ENCODE data around the gene RGPD3. TPM values are rescaled to one million over a fixed set of nuclear protein-coding genes. Genes with fewer than 3 reads are reported as not detected.

The RGPD3 gene
- total and polyA plus RNA-seq, 2 experiments from 2014 or later, result 0.08 to 0.28 TPM

DNA sequence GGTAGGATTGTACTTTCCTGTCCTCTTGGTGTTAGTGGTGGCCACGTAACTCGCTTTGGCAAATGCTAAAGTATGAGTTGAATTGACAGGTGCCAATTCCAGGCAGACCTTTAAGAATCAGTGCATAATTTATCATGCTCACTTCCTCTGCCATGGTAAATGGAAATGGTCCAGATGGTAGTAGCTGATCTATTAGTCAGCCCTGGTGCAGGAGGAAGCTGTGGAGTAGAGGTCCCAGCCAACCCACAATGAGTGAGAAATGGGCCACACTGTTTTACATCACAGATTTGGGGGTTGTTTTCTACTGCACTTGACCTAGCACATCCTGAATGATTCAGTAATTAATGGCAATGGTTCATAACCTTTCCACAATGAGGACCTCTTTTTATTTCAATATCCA, 104.4 kb downstream of the RGPD3 start:
- H3K27me3 Mint-ChIP-seq (ENCODE audit: insufficient read depth, low read depth, poor library complexity), result no peaks in the 10 kb centered on the region
- H3F3A ChIP-seq (replicated peaks; ENCODE audit: low read depth), result no peaks in the 10 kb centered on the region
- no peaks in the 10 kb centered on the region for H3K79me2 ChIP-seq (replicated peaks; ENCODE audit: insufficient read depth)
- no peaks in the 10 kb centered on the region for H3K36me3 Mint-ChIP-seq (ENCODE audit: low read depth)
- peaks cover 6% of the 10 kb centered on the region; the same call in 1 of the 2 replicates for H3K4me1 ChIP-seq (ENCODE audit: insufficient read depth)
- peaks cover 2% of the 10 kb centered on the region; the same call in 1 of the 3 replicates for H3K9me3 Mint-ChIP-seq
- DNase-seq (ENCODE audit: low spot score), result no peak
- no peaks in the 10 kb centered on the region for H3K27me3 ChIP-seq (ENCODE audit: insufficient read depth)
- no peak overlapping the region for H3K4me3 ChIP-seq
- no peak overlapping the region for H3K27ac ChIP-seq (ENCODE audit: low read depth)
- no peak overlapping the region for H3K4me3 Mint-ChIP-seq
- H3K36me3 ChIP-seq (ENCODE audit: insufficient read depth), result 0 out of 2 replicates have a peak, but pooled peaks cover 4% of the 10 kb centered on the region
- no peak overlapping the region for H3K27ac Mint-ChIP-seq
- peaks cover 8% of the 10 kb centered on the region; the same call in 2 of the 3 replicates for H3K4me1 Mint-ChIP-seq
- no peak for ATAC-seq
- H3K9me2 ChIP-seq (ENCODE audit: insufficient read depth), result no peaks in the 10 kb centered on the region
- no peak overlapping the region for H3K4me2 ChIP-seq
- no peaks in the 10 kb centered on the region for H4K20me1 ChIP-seq (replicated peaks; ENCODE audit: insufficient read depth)
- H2AFZ ChIP-seq, result no peak overlapping the region
- no peak for TF ChIP-seq CREB1 (CRISPR knock-in tag; IDR thresholded peaks at IDR 0.05; ENCODE audit: low read depth)
- no peak for TF ChIP-seq EZH2 (IDR thresholded peaks at IDR 0.05; ENCODE audit: low read depth, unreplicated experiment)
- TF ChIP-seq ZNF331 (CRISPR knock-in tag; IDR thresholded peaks at IDR 0.05; ENCODE audit: low read depth), result no peak
- TF ChIP-seq, protein P1, sequence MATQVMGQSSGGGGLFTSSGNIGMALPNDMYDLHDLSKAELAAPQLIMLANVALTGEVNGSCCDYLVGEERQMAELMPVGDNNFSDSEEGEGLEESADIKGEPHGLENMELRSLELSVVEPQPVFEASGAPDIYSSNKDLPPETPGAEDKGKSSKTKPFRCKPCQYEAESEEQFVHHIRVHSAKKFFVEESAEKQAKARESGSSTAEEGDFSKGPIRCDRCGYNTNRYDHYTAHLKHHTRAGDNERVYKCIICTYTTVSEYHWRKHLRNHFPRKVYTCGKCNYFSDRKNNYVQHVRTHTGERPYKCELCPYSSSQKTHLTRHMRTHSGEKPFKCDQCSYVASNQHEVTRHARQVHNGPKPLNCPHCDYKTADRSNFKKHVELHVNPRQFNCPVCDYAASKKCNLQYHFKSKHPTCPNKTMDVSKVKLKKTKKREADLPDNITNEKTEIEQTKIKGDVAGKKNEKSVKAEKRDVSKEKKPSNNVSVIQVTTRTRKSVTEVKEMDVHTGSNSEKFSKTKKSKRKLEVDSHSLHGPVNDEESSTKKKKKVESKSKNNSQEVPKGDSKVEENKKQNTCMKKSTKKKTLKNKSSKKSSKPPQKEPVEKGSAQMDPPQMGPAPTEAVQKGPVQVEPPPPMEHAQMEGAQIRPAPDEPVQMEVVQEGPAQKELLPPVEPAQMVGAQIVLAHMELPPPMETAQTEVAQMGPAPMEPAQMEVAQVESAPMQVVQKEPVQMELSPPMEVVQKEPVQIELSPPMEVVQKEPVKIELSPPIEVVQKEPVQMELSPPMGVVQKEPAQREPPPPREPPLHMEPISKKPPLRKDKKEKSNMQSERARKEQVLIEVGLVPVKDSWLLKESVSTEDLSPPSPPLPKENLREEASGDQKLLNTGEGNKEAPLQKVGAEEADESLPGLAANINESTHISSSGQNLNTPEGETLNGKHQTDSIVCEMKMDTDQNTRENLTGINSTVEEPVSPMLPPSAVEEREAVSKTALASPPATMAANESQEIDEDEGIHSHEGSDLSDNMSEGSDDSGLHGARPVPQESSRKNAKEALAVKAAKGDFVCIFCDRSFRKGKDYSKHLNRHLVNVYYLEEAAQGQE (IDR thresholded peaks at IDR 0.05; ENCODE audit: unreplicated experiment), result no peak
- TF ChIP-seq, protein P2, sequence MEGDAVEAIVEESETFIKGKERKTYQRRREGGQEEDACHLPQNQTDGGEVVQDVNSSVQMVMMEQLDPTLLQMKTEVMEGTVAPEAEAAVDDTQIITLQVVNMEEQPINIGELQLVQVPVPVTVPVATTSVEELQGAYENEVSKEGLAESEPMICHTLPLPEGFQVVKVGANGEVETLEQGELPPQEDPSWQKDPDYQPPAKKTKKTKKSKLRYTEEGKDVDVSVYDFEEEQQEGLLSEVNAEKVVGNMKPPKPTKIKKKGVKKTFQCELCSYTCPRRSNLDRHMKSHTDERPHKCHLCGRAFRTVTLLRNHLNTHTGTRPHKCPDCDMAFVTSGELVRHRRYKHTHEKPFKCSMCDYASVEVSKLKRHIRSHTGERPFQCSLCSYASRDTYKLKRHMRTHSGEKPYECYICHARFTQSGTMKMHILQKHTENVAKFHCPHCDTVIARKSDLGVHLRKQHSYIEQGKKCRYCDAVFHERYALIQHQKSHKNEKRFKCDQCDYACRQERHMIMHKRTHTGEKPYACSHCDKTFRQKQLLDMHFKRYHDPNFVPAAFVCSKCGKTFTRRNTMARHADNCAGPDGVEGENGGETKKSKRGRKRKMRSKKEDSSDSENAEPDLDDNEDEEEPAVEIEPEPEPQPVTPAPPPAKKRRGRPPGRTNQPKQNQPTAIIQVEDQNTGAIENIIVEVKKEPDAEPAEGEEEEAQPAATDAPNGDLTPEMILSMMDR (conservative IDR thresholded peaks at IDR 0.05; ENCODE audit: low read depth in 2 of 2), result no peak
- TF ChIP-seq, protein P3, sequence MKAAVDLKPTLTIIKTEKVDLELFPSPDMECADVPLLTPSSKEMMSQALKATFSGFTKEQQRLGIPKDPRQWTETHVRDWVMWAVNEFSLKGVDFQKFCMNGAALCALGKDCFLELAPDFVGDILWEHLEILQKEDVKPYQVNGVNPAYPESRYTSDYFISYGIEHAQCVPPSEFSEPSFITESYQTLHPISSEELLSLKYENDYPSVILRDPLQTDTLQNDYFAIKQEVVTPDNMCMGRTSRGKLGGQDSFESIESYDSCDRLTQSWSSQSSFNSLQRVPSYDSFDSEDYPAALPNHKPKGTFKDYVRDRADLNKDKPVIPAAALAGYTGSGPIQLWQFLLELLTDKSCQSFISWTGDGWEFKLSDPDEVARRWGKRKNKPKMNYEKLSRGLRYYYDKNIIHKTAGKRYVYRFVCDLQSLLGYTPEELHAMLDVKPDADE (IDR thresholded peaks at IDR 0.05), result no peak
- TF ChIP-seq, protein P4, sequence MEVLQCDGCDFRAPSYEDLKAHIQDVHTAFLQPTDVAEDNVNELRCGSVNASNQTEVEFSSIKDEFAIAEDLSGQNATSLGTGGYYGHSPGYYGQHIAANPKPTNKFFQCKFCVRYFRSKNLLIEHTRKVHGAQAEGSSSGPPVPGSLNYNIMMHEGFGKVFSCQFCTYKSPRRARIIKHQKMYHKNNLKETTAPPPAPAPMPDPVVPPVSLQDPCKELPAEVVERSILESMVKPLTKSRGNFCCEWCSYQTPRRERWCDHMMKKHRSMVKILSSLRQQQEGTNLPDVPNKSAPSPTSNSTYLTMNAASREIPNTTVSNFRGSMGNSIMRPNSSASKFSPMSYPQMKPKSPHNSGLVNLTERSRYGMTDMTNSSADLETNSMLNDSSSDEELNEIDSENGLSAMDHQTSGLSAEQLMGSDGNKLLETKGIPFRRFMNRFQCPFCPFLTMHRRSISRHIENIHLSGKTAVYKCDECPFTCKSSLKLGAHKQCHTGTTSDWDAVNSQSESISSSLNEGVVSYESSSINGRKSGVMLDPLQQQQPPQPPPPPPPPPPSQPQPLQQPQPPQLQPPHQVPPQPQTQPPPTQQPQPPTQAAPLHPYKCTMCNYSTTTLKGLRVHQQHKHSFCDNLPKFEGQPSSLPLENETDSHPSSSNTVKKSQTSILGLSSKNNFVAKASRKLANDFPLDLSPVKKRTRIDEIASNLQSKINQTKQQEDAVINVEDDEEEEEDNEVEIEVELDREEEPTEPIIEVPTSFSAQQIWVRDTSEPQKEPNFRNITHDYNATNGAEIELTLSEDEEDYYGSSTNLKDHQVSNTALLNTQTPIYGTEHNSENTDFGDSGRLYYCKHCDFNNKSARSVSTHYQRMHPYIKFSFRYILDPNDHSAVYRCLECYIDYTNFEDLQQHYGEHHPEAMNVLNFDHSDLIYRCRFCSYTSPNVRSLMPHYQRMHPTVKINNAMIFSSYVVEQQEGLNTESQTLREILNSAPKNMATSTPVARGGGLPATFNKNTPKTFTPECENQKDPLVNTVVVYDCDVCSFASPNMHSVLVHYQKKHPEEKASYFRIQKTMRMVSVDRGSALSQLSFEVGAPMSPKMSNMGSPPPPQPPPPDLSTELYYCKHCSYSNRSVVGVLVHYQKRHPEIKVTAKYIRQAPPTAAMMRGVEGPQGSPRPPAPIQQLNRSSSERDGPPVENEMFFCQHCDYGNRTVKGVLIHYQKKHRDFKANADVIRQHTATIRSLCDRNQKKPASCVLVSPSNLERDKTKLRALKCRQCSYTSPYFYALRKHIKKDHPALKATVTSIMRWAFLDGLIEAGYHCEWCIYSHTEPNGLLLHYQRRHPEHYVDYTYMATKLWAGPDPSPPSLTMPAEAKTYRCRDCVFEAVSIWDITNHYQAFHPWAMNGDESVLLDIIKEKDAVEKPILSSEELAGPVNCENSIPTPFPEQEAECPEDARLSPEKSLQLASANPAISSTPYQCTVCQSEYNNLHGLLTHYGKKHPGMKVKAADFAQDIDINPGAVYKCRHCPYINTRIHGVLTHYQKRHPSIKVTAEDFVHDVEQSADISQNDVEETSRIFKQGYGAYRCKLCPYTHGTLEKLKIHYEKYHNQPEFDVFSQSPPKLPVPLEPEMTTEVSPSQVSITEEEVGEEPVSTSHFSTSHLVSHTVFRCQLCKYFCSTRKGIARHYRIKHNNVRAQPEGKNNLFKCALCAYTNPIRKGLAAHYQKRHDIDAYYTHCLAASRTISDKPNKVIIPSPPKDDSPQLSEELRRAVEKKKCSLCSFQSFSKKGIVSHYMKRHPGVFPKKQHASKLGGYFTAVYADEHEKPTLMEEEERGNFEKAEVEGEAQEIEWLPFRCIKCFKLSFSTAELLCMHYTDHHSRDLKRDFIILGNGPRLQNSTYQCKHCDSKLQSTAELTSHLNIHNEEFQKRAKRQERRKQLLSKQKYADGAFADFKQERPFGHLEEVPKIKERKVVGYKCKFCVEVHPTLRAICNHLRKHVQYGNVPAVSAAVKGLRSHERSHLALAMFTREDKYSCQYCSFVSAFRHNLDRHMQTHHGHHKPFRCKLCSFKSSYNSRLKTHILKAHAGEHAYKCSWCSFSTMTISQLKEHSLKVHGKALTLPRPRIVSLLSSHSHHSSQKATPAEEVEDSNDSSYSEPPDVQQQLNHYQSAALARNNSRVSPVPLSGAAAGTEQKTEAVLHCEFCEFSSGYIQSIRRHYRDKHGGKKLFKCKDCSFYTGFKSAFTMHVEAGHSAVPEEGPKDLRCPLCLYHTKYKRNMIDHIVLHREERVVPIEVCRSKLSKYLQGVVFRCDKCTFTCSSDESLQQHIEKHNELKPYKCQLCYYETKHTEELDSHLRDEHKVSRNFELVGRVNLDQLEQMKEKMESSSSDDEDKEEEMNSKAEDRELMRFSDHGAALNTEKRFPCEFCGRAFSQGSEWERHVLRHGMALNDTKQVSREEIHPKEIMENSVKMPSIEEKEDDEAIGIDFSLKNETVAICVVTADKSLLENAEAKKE (CRISPR knock-in tag; IDR thresholded peaks at IDR 0.05), result no peak
- no peak for TF ChIP-seq ZNF114 (CRISPR knock-in tag; IDR thresholded peaks at IDR 0.05)
- no peak for TF ChIP-seq POLR2AphosphoS5 (IDR thresholded peaks at IDR 0.05; ENCODE audit: low read depth)
- no peak for TF ChIP-seq NANOG (IDR thresholded peaks at IDR 0.05; ENCODE audit: borderline replicate concordance)
- TF ChIP-seq STAT1 (IDR thresholded peaks at IDR 0.05; ENCODE audit: unreplicated experiment), result no peak
- no peak for TF ChIP-seq EZH2phosphoT487 (IDR thresholded peaks at IDR 0.05; ENCODE audit: unreplicated experiment)
- no peak for TF ChIP-seq JUNB (IDR thresholded peaks at IDR 0.05; ENCODE audit: unreplicated experiment)
